ENCODE measurements around the gene SLC39A6. TPM values are rescaled to one million over a fixed set of nuclear protein-coding genes. Genes with fewer than 3 reads are reported as not detected.

SLC39A6 gene
- total RNA-seq, 2 experiments from 2014 or later = 19.3 to 29.4 TPM

Other genes starting within 250 kb of the SLC39A6 start
- gene RPRD1A, start 61.8 kb downstream of the SLC39A6 start, total RNA-seq = 10 to 100 TPM; 26.2 to 33.4 TPM
- gene ELP2, start 559 bp upstream of the SLC39A6 start, total RNA-seq = 10 to 100 TPM; 58.8 to 67.6 TPM
- under 1 TPM; 0.40 to 0.64 TPM for gene MOCOS, start 58.2 kb upstream of the SLC39A6 start, total RNA-seq
- not detected for gene FHOD3, start 168.4 kb upstream of the SLC39A6 start, total RNA-seq

Data from activated CD8-positive, alpha-beta memory T cell treated with anti-CD3 and anti-CD28 coated beads, Interleukin-2, amount 10 ng/mL, durations not matched to agents 7 days and 5 days (primary cell).